OCI-LY1 (cell line): ENCODE measurements around the gene SAP30BP.

ENCODE experiments used
- H2AFZ ChIP-seq: fragments of 200-600 bp; sonication (generic), shearing (Covaris generic); 2 replicates; pipeline ENCODE4 v1.6.0; 2014; ENCODE audit warnings: antibody characterized with exemption, mild to moderate bottlenecking, low read length
- H3F3A ChIP-seq: fragments of 200-600 bp; sonication (generic), shearing (Covaris generic); 2 replicates; pipeline ENCODE4 v1.6.0; 2014; ENCODE audit warnings: mild to moderate bottlenecking, antibody characterized with exemption, low read length, moderate library complexity; ENCODE audit not compliant: insufficient read depth
- H3K27ac ChIP-seq: fragments of 200-600 bp; sonication (generic); 2 replicates; pipeline ENCODE4 v1.5.1; 2014; ENCODE audit warnings: low read length, mixed run types, mild to moderate bottlenecking, low read depth; ENCODE audit not compliant: poor library complexity, severe bottlenecking
- H3K27me3 ChIP-seq: fragments of 200-600 bp; sonication (generic); 2 replicates; pipeline ENCODE4 v1.6.0; 2014; ENCODE audit warnings: antibody characterized with exemption, mild to moderate bottlenecking, low read length, moderate library complexity; ENCODE audit not compliant: insufficient read depth
- H3K36me3 ChIP-seq: fragments of 200-600 bp; sonication (generic); 2 replicates; pipeline ENCODE4 v1.6.1; 2014; ENCODE audit warnings: mild to moderate bottlenecking, antibody characterized with exemption, low read length, moderate library complexity, mixed read lengths; ENCODE audit not compliant: insufficient read depth
- H3K4me1 ChIP-seq: fragments of 200-600 bp; sonication (generic); 2 replicates; pipeline ENCODE4 v1.5.1; 2014; ENCODE audit warnings: mild to moderate bottlenecking, low read length, moderate library complexity; ENCODE audit not compliant: insufficient read depth, severe bottlenecking
- H3K4me2 ChIP-seq: fragments of 200-600 bp; sonication (generic), shearing (Covaris generic); 2 replicates; pipeline ENCODE4 v1.6.1; 2014; ENCODE audit warnings: low read length
- H3K4me3 ChIP-seq: fragments of 200-600 bp; sonication (generic); 2 replicates; pipeline ENCODE4 v1.5.1; 2014; ENCODE audit warnings: low read length, low read depth, mild to moderate bottlenecking, mixed read lengths; ENCODE audit not compliant: poor library complexity, severe bottlenecking
- H3K79me2 ChIP-seq: fragments of 200-600 bp; shearing (Covaris generic); 2 replicates; pipeline ENCODE4 v1.6.1; 2016; ENCODE audit warnings: mixed run types, low read length, mixed read lengths; ENCODE audit not compliant: insufficient read depth
- H3K9ac ChIP-seq: fragments of 200-600 bp; sonication (generic), shearing (Covaris generic); 2 replicates; pipeline ENCODE4 v1.6.1; 2014; ENCODE audit warnings: mild to moderate bottlenecking, low read length, mixed read lengths
- H3K9me2 ChIP-seq: fragments of 200-600 bp; sonication (generic), shearing (Covaris generic); 2 replicates; pipeline ENCODE4 v1.6.1; 2014; ENCODE audit warnings: low read depth, mild to moderate bottlenecking, low read length, mixed read lengths
- H3K9me3 ChIP-seq: fragments of 200-600 bp; shearing (Covaris generic); 2 replicates; pipeline ENCODE4 v1.6.1; 2014; ENCODE audit warnings: low read length, mixed read lengths
- H4K20me1 ChIP-seq: fragments of 200-600 bp; sonication (generic), shearing (Covaris generic); 2 replicates; pipeline ENCODE4 v1.6.0; 2016; ENCODE audit warnings: mild to moderate bottlenecking, low read length; ENCODE audit not compliant: insufficient read depth
- CTCF ChIP-seq: fragments of 200-600 bp; sonication (generic), shearing (Covaris generic); IDR thresholded peaks from 2 replicates; pipeline ENCODE4 v1.5.1; 2017; ENCODE audit warnings: mild to moderate bottlenecking, antibody characterized with exemption, low read length, moderate library complexity, mixed read lengths
- EZH2 ChIP-seq: fragments of 200-600 bp; sonication (generic), shearing (Covaris generic); IDR thresholded peaks from 2 replicates; pipeline ENCODE4 v1.8.0; 2017; ENCODE audit warnings: borderline replicate concordance, mixed run types, mild to moderate bottlenecking, antibody characterized with exemption, low read length, moderate library complexity, mixed read lengths

SAP30BP gene

DNA sequence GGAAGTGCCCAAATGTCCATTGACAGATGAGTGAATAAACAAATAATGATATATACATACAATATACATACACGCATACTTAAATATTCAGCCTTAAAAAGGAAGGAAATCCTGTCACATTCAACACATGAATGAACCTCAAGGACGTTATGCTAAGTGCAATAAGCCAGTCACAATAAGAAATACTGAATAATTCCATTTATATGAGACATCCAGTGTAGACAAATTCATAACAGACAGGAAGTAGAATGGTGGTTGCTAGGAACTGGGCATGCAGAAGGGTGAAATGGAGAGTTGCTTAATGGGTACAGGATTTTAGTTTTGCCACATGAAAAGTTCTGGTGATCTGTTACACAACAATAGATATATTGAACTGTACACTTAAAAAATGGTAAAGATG, 45.3 kb downstream of the SAP30BP start:
- H3K27ac ChIP-seq = no peak overlapping the region
- no peak overlapping the region for H3K4me2 ChIP-seq
- no peaks in the 10 kb centered on the region for H3K9me3 ChIP-seq
- H3K79me2 ChIP-seq = no peaks in the 10 kb centered on the region
- H3K36me3 ChIP-seq = peaks cover 12% of the 10 kb centered on the region
- H3K9me2 ChIP-seq = no peaks in the 10 kb centered on the region
- H3F3A ChIP-seq = no peaks in the 10 kb centered on the region
- no peak overlapping the region for H2AFZ ChIP-seq
- 0 out of 2 replicates have a peak, but pooled peaks cover under 1% of the 10 kb centered on the region for H3K27me3 ChIP-seq
- H3K4me1 ChIP-seq = no peaks in the 10 kb centered on the region
- TF ChIP-seq CTCF (no peak), EZH2 (no peak)
- no peaks in the 10 kb centered on the region for H4K20me1 ChIP-seq
- no peak overlapping the region for H3K4me3 ChIP-seq
- no peak overlapping the region for H3K9ac ChIP-seq

DNA sequence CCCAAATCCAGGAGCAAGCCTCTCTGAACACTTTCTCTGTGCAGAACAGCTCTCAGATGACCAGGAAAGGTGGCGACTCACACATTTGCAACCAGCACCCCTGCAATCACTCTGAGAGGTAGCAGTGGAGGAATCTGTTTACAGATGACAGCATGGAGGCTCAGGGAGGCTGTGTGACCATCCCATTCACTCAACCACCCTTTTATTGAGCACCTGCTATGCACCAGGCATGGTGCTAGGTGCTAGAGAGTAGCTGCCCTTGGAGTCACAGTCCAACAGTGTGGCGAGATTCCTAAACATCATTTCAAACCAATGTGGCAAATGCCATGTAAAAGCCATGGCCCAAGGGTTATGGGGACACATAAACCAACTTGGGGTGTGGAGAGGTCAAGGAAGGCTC, 52.6 kb downstream of the SAP30BP start:
- Histone ChIP-seq H3K9me3 (no peaks in the 10 kb centered on the region), H3K9me2 (no peaks in the 10 kb centered on the region), H3F3A (no peaks in the 10 kb centered on the region), H3K4me3 (no peak overlapping the region), H4K20me1 (no peaks in the 10 kb centered on the region), H3K9ac (no peak overlapping the region), H2AFZ (no peak overlapping the region), H3K4me1 (peaks cover 5% of the 10 kb centered on the region), H3K27me3 (peaks cover 9% of the 10 kb centered on the region; the same call in 1 of the 2 replicates), H3K27ac (no peak overlapping the region), H3K79me2 (no peaks in the 10 kb centered on the region), H3K36me3 (no peaks in the 10 kb centered on the region), H3K4me2 (no peak overlapping the region)
- TF ChIP-seq EZH2 (no peak), CTCF (no peak)

GRCh38 chr17:75720656-75721462, 53.7 kb downstream of the SAP30BP start, which contains the start of gene ITGB4:
Gene ITGB4, plus strand, starts transcription at chr17:75721459. Its CDS starts 3,245 bp downstream, at chr17:75724704.
- Histone ChIP-seq H4K20me1 (no peaks in the 10 kb centered on the region), H3K9me2 (no peaks in the 10 kb centered on the region), H3K4me2 (peak within 1 kb of the TSS; percentile 80), H3K36me3 (no peaks in the 10 kb centered on the region), H3K79me2 (no peaks in the 10 kb centered on the region), H3K4me1 (peaks cover 5% of the 10 kb centered on the region), H3F3A (no peaks in the 10 kb centered on the region), H3K27ac (no peak within 1 kb of the TSS), H2AFZ (no peak within 1 kb of the TSS), H3K9ac (peak within 1 kb of the TSS; percentile 54), H3K27me3 (peaks cover 9% of the 10 kb centered on the region; the same call in 1 of the 2 replicates), H3K4me3 (peak within 1 kb of the TSS; percentile 62), H3K9me3 (no peaks in the 10 kb centered on the region)
- TF ChIP-seq CTCF (no peak), EZH2 (no peak)
